SK-N-SH treated with all-trans-retinoic acid at 6 μM for 48 hours (cell line): ENCODE measurements around the gene ATCAY.

ENCODE experiments used
- ATAC-seq: fragments of 200-7000 bp; cut with Tn5 transposase; 3 replicates; pipeline ENCODE4 v1.9.1; 2020; ENCODE audit warnings: mild to moderate bottlenecking, moderate library complexity
- ARNTL ChIP-seq: fragments of 450-650 bp; formaldehyde crosslinking; IDR thresholded peaks from 2 replicates; pipeline ENCODE4 v1.5.0; 2020; ENCODE audit warnings: low read depth, mild to moderate bottlenecking, moderate library complexity, borderline replicate concordance
- BACH2 ChIP-seq: fragments of 250-450 bp; sonication (Bioruptor Pico); IDR thresholded peaks from 2 replicates; pipeline ENCODE4 v1.9.0; 2021; ENCODE audit warnings: mild to moderate bottlenecking, borderline replicate concordance
- CSDC2 ChIP-seq: fragments of 250-450 bp; sonication (Bioruptor Pico); IDR thresholded peaks from 2 replicates; pipeline ENCODE4 v1.5.0; 2020; ENCODE audit warnings: mild to moderate bottlenecking, moderate library complexity
- CSRNP3 ChIP-seq: fragments of 250-450 bp; sonication (Bioruptor Pico); IDR thresholded peaks from 2 replicates; pipeline ENCODE4 v1.5.1; 2021; ENCODE audit warnings: mild to moderate bottlenecking, moderate library complexity
- ESRRG ChIP-seq: fragments of 250-450 bp; sonication (Bioruptor Pico); IDR thresholded peaks from 2 replicates; pipeline ENCODE4 v1.6.1; 2021; ENCODE audit warnings: mild to moderate bottlenecking
- GLIS3 ChIP-seq: fragments of 250-450 bp; sonication (Bioruptor Pico); IDR thresholded peaks from 2 replicates; pipeline ENCODE4 v1.5.0; 2020; ENCODE audit warnings: mild to moderate bottlenecking, moderate library complexity
- ISL1 ChIP-seq: fragments of 250-450 bp; sonication (Bioruptor Pico); IDR thresholded peaks from 2 replicates; pipeline ENCODE4 v2.1.2; 2022; ENCODE audit warnings: mild to moderate bottlenecking, moderate library complexity
- OSR1 ChIP-seq: fragments of 250-450 bp; sonication (Bioruptor Pico); IDR thresholded peaks from 2 replicates; pipeline ENCODE4 v1.8.0; 2022; ENCODE audit warnings: moderate library complexity, mild to moderate bottlenecking, inconsistent platforms
- PPARA ChIP-seq: fragments of 250-450 bp; sonication (Bioruptor Pico); IDR thresholded peaks from 2 replicates; pipeline ENCODE4 v1.5.0; 2020; ENCODE audit warnings: mild to moderate bottlenecking, borderline replicate concordance
- RARB ChIP-seq: fragments of 250-450 bp; sonication (Bioruptor Pico); IDR thresholded peaks from 2 replicates; pipeline ENCODE4 v1.8.0; 2021; ENCODE audit warnings: mild to moderate bottlenecking, moderate library complexity
- SNAI2 ChIP-seq: fragments of 250-450 bp; sonication (Bioruptor Pico); IDR thresholded peaks from 2 replicates; pipeline ENCODE4 v1.5.0; 2020; ENCODE audit warnings: mild to moderate bottlenecking, moderate library complexity
- TCF4 ChIP-seq: fragments of 250-450 bp; sonication (Bioruptor Pico); IDR thresholded peaks from 2 replicates; pipeline ENCODE4 v1.8.0; 2021; ENCODE audit warnings: mild to moderate bottlenecking, moderate library complexity, borderline replicate concordance
- TOX ChIP-seq: fragments of 250-450 bp; sonication (Bioruptor Pico); IDR thresholded peaks from 2 replicates; pipeline ENCODE4 v1.8.0; 2021; ENCODE audit warnings: mild to moderate bottlenecking, moderate library complexity, borderline replicate concordance
- ZC3H10 ChIP-seq: fragments of 250-450 bp; sonication (Bioruptor Pico); IDR thresholded peaks from 2 replicates; pipeline ENCODE4 v1.5.1; 2021; ENCODE audit warnings: mild to moderate bottlenecking, moderate library complexity
- ZFP3 ChIP-seq: fragments of 250-450 bp; sonication (Bioruptor Pico); IDR thresholded peaks from 2 replicates; pipeline ENCODE4 v1.5.0; 2020; ENCODE audit warnings: mild to moderate bottlenecking, moderate library complexity
- ZFP30 ChIP-seq: fragments of 450-650 bp; formaldehyde crosslinking; IDR thresholded peaks from 2 replicates; pipeline ENCODE4 v1.5.0; 2022; ENCODE audit warnings: mild to moderate bottlenecking, moderate library complexity
- ZNF565 ChIP-seq: fragments of 450-650 bp; formaldehyde crosslinking; conservative IDR thresholded peaks from 2 replicates; pipeline ENCODE4 v1.5.0; 2020; ENCODE audit warnings: low read depth, mild to moderate bottlenecking, moderate library complexity
- ZNF8 ChIP-seq: fragments of 450-650 bp; formaldehyde crosslinking; IDR thresholded peaks from 2 replicates; pipeline ENCODE4 v1.5.0; 2020; ENCODE audit warnings: mild to moderate bottlenecking, moderate library complexity
- TF ChIP-seq, protein P1 (sequence below): fragments of 250-450 bp; sonication (Bioruptor Pico); IDR thresholded peaks from 2 replicates; pipeline ENCODE4 v1.5.0; 2020; ENCODE audit warnings: mild to moderate bottlenecking, moderate library complexity
- TF ChIP-seq, protein P2 (sequence below): fragments of 250-450 bp; sonication (Bioruptor Pico); IDR thresholded peaks from 2 replicates; pipeline ENCODE4 v1.8.0; 2021; ENCODE audit warnings: low read depth, mild to moderate bottlenecking, moderate library complexity, borderline replicate concordance
- TF ChIP-seq, protein P3 (sequence below): fragments of 250-450 bp; sonication (Bioruptor Pico); IDR thresholded peaks from 2 replicates; pipeline ENCODE4 v1.8.0; 2020; ENCODE audit warnings: mild to moderate bottlenecking, moderate library complexity, borderline replicate concordance

The ATCAY gene

DNA sequence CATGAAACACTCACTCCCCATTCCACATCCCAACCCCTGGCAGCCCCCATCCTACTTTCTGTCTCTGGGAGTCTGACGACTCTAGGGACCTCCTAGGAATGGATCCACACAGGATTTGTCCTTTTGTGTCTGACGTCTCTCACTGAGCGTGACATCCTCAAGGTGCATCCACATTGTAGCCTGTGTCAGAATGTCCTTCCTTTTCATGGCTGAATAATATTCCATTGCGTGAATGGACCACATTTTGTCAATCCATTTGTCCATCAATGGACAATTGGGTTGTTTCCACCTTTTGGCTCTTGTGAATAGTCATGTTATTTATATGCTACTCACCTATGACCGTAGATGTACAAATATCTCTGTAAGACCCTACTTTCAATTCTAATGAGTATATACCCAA is 35.5 kb downstream of the ATCAY start:
- TF ChIP-seq ZC3H10 (CRISPR knock-in tag) (no peak), GLIS3 (CRISPR knock-in tag) (no peak), OSR1 (CRISPR knock-in tag) (no peak), ISL1 (no peak), CSRNP3 (CRISPR knock-in tag) (no peak)
- TF ChIP-seq, protein P1, sequence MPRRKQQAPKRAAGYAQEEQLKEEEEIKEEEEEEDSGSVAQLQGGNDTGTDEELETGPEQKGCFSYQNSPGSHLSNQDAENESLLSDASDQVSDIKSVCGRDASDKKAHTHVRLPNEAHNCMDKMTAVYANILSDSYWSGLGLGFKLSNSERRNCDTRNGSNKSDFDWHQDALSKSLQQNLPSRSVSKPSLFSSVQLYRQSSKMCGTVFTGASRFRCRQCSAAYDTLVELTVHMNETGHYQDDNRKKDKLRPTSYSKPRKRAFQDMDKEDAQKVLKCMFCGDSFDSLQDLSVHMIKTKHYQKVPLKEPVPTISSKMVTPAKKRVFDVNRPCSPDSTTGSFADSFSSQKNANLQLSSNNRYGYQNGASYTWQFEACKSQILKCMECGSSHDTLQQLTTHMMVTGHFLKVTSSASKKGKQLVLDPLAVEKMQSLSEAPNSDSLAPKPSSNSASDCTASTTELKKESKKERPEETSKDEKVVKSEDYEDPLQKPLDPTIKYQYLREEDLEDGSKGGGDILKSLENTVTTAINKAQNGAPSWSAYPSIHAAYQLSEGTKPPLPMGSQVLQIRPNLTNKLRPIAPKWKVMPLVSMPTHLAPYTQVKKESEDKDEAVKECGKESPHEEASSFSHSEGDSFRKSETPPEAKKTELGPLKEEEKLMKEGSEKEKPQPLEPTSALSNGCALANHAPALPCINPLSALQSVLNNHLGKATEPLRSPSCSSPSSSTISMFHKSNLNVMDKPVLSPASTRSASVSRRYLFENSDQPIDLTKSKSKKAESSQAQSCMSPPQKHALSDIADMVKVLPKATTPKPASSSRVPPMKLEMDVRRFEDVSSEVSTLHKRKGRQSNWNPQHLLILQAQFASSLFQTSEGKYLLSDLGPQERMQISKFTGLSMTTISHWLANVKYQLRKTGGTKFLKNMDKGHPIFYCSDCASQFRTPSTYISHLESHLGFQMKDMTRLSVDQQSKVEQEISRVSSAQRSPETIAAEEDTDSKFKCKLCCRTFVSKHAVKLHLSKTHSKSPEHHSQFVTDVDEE = no peak
- no peak for ATAC-seq

GRCh38 chr19:3919793-3920192 is 39.3 kb downstream of the ATCAY start:
- no peak for TF ChIP-seq TOX (CRISPR knock-in tag)
- no peak for TF ChIP-seq ISL1
- TF ChIP-seq RARB (CRISPR knock-in tag) = no peak
- TF ChIP-seq, all 23 proteins: peak for 0
- no peak for ATAC-seq

- TF ChIP-seq GLIS3 (CRISPR knock-in tag) (no peak), ZFP30 (CRISPR knock-in tag) (no peak), TCF4 (CRISPR knock-in tag) (no peak), ZNF565 (CRISPR knock-in tag) (no peak), OSR1 (CRISPR knock-in tag) (no peak), CSRNP3 (CRISPR knock-in tag) (no peak), ZNF8 (no peak), CSDC2 (no peak), ESRRG (CRISPR knock-in tag) (no peak), ISL1 (no peak), BACH2 (no peak), ARNTL (CRISPR knock-in tag) (no peak), TOX (CRISPR knock-in tag) (no peak), ZFP3 (CRISPR knock-in tag) (no peak), ZC3H10 (CRISPR knock-in tag) (no peak), SNAI2 (no peak), PPARA (CRISPR knock-in tag) (no peak)
- TF ChIP-seq, protein P1 = no peak
- TF ChIP-seq, protein P2, sequence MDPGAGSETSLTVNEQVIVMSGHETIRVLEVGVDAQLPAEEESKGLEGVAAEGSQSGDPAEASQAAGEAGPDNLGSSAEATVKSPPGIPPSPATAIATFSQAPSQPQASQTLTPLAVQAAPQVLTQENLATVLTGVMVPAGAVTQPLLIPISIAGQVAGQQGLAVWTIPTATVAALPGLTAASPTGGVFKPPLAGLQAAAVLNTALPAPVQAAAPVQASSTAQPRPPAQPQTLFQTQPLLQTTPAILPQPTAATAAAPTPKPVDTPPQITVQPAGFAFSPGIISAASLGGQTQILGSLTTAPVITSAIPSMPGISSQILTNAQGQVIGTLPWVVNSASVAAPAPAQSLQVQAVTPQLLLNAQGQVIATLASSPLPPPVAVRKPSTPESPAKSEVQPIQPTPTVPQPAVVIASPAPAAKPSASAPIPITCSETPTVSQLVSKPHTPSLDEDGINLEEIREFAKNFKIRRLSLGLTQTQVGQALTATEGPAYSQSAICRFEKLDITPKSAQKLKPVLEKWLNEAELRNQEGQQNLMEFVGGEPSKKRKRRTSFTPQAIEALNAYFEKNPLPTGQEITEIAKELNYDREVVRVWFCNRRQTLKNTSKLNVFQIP (CRISPR knock-in tag) = no peak
- TF ChIP-seq, protein P3, sequence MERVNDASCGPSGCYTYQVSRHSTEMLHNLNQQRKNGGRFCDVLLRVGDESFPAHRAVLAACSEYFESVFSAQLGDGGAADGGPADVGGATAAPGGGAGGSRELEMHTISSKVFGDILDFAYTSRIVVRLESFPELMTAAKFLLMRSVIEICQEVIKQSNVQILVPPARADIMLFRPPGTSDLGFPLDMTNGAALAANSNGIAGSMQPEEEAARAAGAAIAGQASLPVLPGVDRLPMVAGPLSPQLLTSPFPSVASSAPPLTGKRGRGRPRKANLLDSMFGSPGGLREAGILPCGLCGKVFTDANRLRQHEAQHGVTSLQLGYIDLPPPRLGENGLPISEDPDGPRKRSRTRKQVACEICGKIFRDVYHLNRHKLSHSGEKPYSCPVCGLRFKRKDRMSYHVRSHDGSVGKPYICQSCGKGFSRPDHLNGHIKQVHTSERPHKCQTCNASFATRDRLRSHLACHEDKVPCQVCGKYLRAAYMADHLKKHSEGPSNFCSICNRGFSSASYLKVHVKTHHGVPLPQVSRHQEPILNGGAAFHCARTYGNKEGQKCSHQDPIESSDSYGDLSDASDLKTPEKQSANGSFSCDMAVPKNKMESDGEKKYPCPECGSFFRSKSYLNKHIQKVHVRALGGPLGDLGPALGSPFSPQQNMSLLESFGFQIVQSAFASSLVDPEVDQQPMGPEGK (CRISPR knock-in tag) = no peak
- no peak for ATAC-seq
Measured at GRCh38 chr19:3923096-3923758, 42.7 kb downstream of the ATCAY start.
